HG02970 (cell line): Measurements from ENCODE around the gene SLC7A1.

ENCODE experiments used
- ATAC-seq: cut with Tn5 transposase; IDR thresholded peaks from one replicate; pipeline ENCODE4 v1.9.1; 2021; ENCODE audit warnings: mild to moderate bottlenecking, moderate library complexity, moderate number of reproducible peaks; ENCODE audit not compliant: unreplicated experiment, low FRiP score

SLC7A1 gene

GRCh38 chr13:29587645-29588044 is 7.8 kb downstream of the SLC7A1 start:
- ATAC-seq: no peak

DNA sequence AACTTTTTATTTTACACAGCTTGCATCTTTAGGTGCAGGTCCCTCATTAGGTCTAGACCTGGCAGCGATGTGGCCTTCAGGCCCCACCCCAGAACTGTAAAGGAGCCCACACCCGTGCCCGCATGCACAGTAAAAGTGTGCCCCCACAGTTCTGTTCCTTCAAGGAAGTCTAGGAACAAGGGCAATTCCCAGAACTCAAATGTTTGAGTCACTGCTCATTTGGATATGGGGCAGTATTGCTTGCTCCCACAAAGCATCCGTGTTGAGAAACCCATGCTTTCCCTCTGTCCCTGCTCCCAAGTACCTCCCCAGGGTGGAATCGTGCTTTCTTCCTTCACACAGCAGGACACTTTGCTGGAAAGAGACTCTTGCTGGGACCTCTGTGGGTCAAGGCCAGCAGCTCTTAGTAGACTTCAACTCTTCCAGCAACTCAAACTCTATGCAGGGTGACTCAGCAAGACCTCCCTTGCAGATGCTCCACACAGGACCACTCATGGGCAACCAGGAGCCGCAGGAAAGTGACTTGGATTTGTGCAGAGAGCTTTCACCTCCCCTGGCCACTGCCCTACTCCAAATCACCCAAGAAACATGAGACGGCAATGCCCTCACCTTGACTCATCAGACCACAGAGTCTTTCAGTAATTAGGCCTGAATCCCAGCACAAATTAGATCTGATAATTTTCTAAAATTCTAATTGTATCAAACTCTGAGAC is 12.3 kb downstream of the SLC7A1 start:
- no peak for ATAC-seq

DNA sequence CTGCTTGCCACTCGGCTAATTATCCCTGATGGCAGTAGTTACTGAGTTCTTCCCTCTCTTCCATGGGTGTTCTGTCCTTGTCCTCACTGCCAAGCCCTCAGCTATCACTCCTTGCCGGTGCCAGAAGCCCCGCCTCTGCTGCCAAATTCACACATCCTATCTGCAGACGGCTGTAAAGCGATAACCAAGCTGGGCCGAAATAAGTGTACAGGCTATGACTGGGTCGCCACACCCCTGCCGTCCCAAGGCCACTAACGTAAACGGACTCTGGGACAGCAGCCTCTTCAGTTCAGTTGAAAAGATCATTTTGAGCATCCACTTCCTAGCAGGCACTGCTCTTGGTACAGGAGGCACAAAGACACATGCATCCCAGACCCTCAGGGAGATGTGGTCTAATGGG is 13.3 kb downstream of the SLC7A1 start:
- ATAC-seq: no peak

- no peak for ATAC-seq
Observed at GRCh38 chr13:29581666-29582065, 13.8 kb downstream of the SLC7A1 start.

DNA sequence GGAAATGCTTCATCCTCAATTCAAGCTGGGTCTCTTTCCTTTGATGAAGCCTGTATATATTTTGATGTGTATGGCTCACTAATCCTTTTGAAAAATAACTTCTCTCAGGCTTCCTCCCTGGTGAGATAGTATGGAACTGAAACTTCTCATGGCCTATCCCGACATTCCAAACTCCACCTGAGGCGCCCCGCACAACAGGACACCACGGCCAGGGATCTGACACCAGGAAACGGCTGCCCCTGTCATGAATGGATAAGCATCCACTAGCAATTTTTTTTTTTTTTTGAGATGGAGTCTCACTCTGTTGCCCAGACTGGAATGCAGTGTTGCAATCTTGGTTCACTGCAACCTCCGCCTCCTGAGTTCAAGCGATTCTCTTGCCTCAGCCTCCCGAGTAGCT is 16.4 kb downstream of the SLC7A1 start:
- ATAC-seq: no peak

GRCh38 chr13:29578300-29579085 is 17.0 kb downstream of the SLC7A1 start:
- ATAC-seq: no peak

DNA sequence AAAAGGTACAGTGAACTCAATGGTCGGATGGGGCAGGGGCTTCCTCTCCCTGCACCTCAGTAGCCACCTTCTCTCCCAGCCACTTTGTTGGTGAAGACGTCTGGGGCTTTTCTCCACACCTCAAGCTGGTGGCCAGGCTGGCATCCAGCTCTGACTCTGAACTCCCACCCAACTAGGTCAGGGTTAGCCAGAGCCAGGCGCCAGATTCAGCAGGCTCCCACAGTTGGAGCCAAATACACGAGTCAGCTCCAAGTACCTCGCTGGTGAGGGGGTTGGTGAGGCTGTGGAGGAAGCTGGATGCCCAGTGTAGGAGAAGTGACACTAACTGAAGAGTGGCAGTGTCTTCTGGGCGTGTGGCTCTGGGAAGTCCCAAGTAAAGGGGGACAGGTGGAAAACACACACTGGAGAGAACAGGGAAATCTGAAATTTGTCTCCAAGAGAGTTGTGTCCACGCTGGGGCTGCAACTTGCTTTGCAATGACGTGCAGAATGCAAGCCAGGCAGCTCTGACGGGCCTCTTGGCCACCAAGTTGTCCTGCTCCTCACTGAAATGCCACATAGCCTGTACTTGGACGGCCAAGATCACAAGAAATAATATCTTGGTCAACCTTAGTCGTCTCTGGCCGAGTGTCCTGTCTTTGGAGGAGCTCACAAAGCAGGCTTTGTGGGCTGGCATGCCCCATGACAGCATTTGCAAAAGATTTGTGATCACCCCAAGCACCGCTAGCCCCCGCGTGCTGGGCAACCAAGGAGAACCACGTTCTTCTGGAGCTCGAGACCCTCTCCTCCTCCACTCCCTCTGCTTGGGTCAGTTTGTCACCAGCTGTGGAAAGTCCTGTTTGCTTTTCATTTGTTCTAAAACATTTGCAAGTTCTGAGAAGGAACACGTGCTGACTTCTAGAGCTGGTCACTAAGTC is 18.1 kb downstream of the SLC7A1 start:
- ATAC-seq: no peak

- ATAC-seq: no peak
Observed at GRCh38 chr13:29576581-29576980, 18.9 kb downstream of the SLC7A1 start.

DNA sequence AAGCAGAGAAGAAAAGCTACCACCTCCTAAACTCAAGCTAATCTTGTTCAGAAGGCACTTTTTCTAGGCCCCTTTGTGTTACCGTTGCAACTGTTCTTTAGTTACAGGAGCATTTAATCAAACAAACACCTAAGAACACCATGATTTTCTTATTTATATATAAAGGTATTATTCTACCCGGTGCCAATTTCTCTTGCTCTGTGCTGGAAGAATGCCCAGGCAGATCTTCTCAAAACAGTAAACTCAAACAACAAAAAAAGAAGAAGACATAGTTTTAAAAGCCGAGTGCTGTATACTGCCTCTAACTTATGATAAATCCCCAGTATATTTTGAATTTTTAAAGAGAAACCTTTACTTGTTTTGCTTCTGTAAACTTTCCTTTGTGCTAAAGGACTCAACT is 20.4 kb downstream of the SLC7A1 start:
- no peak for ATAC-seq

GRCh38 chr13:29573190-29573589 is 22.3 kb downstream of the SLC7A1 start:
- ATAC-seq: no peak

DNA sequence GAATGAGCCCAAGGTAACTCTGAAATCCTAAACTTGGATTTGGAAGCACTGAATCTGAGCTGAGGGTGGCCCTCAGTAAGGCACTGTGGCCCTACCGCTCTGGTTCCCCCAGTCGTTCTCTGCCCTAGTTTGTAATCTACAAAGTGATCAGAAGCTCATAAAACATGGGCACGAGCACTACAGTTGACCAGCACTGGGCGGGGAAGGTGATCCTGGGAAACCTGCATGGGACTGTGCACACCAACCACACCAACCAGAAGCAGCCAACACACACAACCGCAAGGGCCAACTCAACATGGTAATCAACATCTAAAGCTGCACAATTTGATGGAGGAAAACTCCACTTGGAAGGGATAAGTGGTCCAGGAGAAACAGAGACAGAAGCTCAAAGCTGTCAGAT is 22.9 kb downstream of the SLC7A1 start:
- no peak for ATAC-seq

DNA sequence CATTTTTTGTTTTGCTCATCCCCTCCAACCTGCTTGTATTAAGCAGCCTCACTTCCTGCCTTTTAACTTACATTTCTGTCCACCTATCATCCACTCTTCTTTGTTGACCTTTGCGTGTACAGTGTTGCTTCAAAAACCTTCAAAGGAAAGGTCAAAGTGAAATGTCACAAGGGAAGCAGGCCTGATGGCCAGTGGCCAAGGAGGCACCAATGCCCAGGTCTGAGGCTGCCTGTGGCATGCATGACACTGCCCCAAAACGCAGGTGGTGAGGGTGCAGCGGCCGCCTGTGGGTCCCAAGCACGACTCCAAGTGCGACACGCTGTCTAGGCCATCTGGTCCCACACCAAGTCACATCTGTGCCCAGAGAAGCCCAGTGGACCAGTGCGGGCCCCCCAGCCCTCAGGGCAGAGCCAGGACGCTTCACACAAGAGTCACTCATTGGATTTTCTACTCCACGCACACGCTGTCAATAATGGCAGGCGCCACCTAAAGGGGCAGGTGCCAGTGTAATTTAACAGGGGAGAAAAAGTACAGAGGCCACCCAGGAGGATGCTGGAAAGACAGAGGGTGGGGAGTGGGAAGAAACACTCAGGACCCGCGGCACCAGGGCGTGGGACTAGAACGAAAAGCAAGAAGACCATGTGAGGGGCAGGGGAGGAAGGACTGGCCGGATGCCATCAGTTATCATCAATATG is 23.5 kb downstream of the SLC7A1 start:
- ATAC-seq: no peak

DNA sequence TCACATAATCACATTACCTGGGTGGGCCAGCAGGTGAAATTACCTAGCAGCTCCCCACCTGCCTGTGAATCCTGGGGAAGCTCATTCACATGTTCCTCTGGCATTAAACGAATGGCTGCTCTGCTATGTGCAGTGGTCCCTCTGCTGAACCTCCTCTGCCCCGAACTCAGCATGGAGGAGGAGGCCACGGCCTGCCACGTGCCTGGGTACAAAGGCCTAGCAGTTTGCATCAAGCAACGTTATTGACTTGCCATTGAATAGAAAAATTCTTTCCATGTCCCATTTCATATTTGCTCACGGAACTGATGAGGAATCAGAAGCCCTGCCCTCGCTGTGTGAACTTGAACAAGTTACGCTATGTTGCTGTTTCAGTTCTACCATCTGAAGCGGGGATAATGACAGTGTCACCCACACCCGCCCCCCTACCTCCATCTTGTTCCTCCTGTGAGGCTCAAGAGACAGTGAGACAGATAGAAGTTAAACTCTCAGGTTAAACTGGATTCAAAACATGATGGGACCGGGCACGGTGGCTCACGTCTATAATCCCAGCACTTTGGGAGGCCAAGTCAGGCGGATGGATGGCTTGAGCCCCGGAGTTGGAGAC is 25.3 kb downstream of the SLC7A1 start:
- ATAC-seq: no peak

GRCh38 chr13:29569253-29570050 is 26.0 kb downstream of the SLC7A1 start:
- no peak for ATAC-seq

- ATAC-seq: no peak
Observed at GRCh38 chr13:29568731-29569130, 26.8 kb downstream of the SLC7A1 start.

GRCh38 chr13:29567411-29567810 is 28.1 kb downstream of the SLC7A1 start:
- ATAC-seq: no peak

GRCh38 chr13:29566206-29566605 is 29.3 kb downstream of the SLC7A1 start:
- no peak for ATAC-seq

DNA sequence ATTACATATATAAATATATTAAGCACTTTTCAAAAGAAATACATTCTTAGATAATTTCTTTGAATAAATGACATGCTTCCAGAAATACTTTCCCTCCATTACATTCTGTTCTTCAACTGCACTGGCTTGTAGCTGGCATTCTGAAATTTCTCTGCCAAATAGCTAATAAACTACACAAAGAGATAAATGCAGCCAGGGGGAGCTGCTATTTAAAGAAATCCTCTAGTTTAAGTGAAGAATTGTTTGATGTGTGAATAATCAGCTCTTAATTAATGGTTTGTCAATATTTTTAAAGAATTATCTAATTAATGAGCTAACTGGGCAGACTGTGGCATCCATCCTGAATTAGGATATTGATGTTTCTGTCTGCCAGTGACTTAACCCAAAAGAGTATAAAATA is 30.7 kb downstream of the SLC7A1 start:
- no peak for ATAC-seq

GRCh38 chr13:29564373-29564772 is 31.1 kb downstream of the SLC7A1 start:
- ATAC-seq: no peak
